Nephron (organoid): ENCODE measurements around the gene INPPL1.

ENCODE experiments used
- H3K27ac Mint-ChIP-seq, 3 experiments: 2 replicates each; pipeline ENCODE4 v1.8.0; 2020; ENCODE audit warnings: mixed read lengths in 3 of 3, mild to moderate bottlenecking in 2 of 3, moderate library complexity in 1 of 3
- H3K27me3 Mint-ChIP-seq: 2 replicates; pipeline ENCODE4 v1.8.0; 2021; ENCODE audit warnings: low read depth, mild to moderate bottlenecking, moderate library complexity, mixed read lengths
- H3K36me3 Mint-ChIP-seq: 2 replicates; pipeline ENCODE4 v1.8.0; 2020; ENCODE audit warnings: low read depth, mixed read lengths
- H3K4me1 Mint-ChIP-seq: 2 replicates; pipeline ENCODE4 v1.8.0; 2020; ENCODE audit warnings: mixed read lengths
- H3K4me3 Mint-ChIP-seq, 3 experiments: 2 replicates each; pipeline ENCODE4 v1.8.0; 2020; ENCODE audit warnings: mild to moderate bottlenecking in 3 of 3, mixed read lengths in 3 of 3, moderate library complexity in 2 of 3
- H3K9me3 Mint-ChIP-seq: 2 replicates; pipeline ENCODE4 v1.8.0; 2020; ENCODE audit warnings: mixed read lengths
- TF ChIP-seq, protein P1 (sequence below), 3 experiments: fragments of 200-600 bp; sonication (generic); IDR thresholded peaks; one replicate each; pipeline ENCODE4 v1.5.0; 2021; ENCODE audit warnings: antibody characterized with exemption in 3 of 3; ENCODE audit not compliant: unreplicated experiment in 3 of 3

Gene INPPL1

DNA sequence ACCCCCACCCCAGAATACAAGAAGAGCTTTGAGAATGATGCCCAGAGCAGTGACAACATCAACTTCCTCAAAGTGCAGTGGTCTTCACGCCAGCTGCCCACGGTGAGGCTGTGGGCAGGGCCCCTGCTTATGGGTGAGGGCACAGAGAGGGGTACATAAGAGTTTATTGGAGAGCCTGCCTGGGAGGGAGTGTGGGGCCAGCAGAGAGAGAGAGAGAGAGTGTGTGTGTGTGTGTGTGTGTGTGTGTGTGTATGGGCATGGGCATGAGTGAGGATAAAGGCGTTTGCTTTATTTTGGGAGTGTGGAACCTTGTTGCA lies 9.9 kb downstream of the INPPL1 start:
- TF ChIP-seq, protein P1, sequence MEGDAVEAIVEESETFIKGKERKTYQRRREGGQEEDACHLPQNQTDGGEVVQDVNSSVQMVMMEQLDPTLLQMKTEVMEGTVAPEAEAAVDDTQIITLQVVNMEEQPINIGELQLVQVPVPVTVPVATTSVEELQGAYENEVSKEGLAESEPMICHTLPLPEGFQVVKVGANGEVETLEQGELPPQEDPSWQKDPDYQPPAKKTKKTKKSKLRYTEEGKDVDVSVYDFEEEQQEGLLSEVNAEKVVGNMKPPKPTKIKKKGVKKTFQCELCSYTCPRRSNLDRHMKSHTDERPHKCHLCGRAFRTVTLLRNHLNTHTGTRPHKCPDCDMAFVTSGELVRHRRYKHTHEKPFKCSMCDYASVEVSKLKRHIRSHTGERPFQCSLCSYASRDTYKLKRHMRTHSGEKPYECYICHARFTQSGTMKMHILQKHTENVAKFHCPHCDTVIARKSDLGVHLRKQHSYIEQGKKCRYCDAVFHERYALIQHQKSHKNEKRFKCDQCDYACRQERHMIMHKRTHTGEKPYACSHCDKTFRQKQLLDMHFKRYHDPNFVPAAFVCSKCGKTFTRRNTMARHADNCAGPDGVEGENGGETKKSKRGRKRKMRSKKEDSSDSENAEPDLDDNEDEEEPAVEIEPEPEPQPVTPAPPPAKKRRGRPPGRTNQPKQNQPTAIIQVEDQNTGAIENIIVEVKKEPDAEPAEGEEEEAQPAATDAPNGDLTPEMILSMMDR (IDR thresholded peaks at IDR 0.05; ENCODE audit: unreplicated experiment in 3 of 3), result no peak
- Mint-ChIP-seq H3K4me1 (peaks cover 38% of the 10 kb centered on the region), H3K36me3 (peaks cover 61% of the 10 kb centered on the region), H3K27me3 (peaks cover 12% of the 10 kb centered on the region), H3K27ac (peak overlapping the region in 2 of 3 experiments; percentile 6 to 7), H3K4me3 (no peak overlapping the region), H3K9me3 (no peaks in the 10 kb centered on the region)

DNA sequence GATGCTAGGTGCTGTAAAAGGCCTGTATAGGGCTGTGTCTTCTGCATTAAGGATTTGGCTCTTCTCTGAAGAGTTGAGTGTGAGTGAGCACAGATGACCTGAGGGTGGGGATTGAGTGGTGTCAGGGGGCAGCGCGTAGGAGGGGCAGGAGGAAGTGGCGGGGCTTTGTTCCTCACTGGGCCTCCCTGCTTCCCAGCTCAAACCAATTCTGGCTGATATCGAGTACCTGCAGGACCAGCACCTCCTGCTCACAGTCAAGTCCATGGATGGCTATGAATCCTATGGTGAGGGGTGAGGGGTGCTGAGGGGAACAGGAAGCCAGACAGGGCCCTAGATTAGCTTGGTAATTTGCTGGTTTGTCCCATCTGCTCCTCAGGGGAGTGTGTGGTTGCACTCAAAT lies 10.4 kb downstream of the INPPL1 start:
- TF ChIP-seq, protein P1 (IDR thresholded peaks at IDR 0.05; ENCODE audit: unreplicated experiment in 3 of 3), result no peak
- peaks cover 40% of the 10 kb centered on the region for H3K4me1 Mint-ChIP-seq
- no peak overlapping the region for H3K4me3 Mint-ChIP-seq
- H3K27ac Mint-ChIP-seq, result peak overlapping the region in 2 of 3 experiments; percentile 6 to 7
- peaks cover 14% of the 10 kb centered on the region for H3K27me3 Mint-ChIP-seq
- H3K9me3 Mint-ChIP-seq, result no peaks in the 10 kb centered on the region
- peaks cover 57% of the 10 kb centered on the region for H3K36me3 Mint-ChIP-seq

DNA sequence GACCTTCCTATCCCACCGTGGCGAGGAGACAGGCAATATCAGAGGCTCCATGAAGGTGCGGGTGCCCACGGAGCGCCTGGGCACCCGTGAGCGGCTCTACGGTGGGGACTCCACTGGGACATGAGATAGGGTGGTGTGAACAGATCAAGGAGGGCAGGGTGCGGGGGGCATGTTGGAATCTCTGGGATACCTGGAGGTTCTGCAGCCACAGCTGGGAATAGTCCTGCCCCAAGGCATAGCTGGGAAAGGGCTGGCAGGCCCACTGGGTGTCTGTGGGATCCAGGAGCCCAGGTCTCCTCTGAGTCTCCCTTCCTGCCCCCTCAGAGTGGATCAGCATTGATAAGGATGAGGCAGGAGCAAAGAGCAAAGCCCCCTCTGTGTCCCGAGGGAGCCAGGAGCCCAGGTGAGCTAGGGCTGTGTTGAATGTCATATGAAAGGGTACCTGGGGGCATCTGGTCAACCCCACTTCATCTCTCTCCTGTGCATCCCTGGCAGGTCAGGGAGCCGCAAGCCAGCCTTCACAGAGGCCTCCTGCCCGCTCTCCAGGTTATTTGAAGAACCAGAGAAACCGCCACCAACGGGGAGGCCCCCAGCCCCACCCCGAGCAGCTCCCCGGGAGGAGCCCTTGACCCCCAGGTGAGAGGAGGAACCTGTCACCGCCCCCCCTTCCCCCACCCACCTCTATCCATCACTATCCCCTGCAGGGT lies 10.9 kb downstream of the INPPL1 start:
- Mint-ChIP-seq H3K27me3 (peaks cover 19% of the 10 kb centered on the region), H3K9me3 (no peaks in the 10 kb centered on the region), H3K4me3 (no peak overlapping the region), H3K36me3 (peaks cover 54% of the 10 kb centered on the region), H3K4me1 (peaks cover 45% of the 10 kb centered on the region), H3K27ac (no peak overlapping the region)
- TF ChIP-seq, protein P1 (IDR thresholded peaks at IDR 0.05; ENCODE audit: unreplicated experiment in 3 of 3), result no peak

- TF ChIP-seq, protein P1 (IDR thresholded peaks at IDR 0.05; ENCODE audit: unreplicated experiment in 3 of 3), result no peak
- Mint-ChIP-seq H3K27me3 (peaks cover 26% of the 10 kb centered on the region), H3K27ac (peak overlapping the region in 1 of 3 experiments; percentile 40), H3K4me3 (no peak overlapping the region), H3K36me3 (peaks cover 48% of the 10 kb centered on the region), H3K9me3 (no peaks in the 10 kb centered on the region), H3K4me1 (peaks cover 43% of the 10 kb centered on the region)
Measured at GRCh38 chr11:72236083-72236697, 11.6 kb downstream of the INPPL1 start.

- Mint-ChIP-seq H3K4me3 (no peak overlapping the region), H3K4me1 (peaks cover 40% of the 10 kb centered on the region), H3K27ac (peak overlapping the region in 1 of 3 experiments; percentile 40), H3K9me3 (no peaks in the 10 kb centered on the region), H3K36me3 (peaks cover 43% of the 10 kb centered on the region), H3K27me3 (peaks cover 31% of the 10 kb centered on the region)
- TF ChIP-seq, protein P1 (IDR thresholded peaks at IDR 0.05; ENCODE audit: unreplicated experiment in 3 of 3), result no peak
Measured at GRCh38 chr11:72236774-72237111, 12.2 kb downstream of the INPPL1 start.
